GM12891 (cell line): ENCODE results near the gene GSG1.
"Not testable (repeated sequence)": the region's sequence is repeated elsewhere in the genome, so short reads cannot be mapped to it uniquely, and the experiment has no call there.

ENCODE experiments used
- DNase-seq: peaks from one replicate; pipeline ENCODE4 v3.0.0; 2011; ENCODE audit warnings: low spot score; ENCODE audit not compliant: insufficient read length
- FAIRE-seq: peaks from 2 replicates; lab custom pipeline; 2011; peaks lifted over from hg19 to GRCh38; lab: Jason Lieb, UNC
- PAX5 ChIP-seq: IDR thresholded peaks from 2 replicates; pipeline ENCODE4 v1.6.1; 2011; ENCODE audit warnings: low read length, moderate library complexity, mild to moderate bottlenecking; ENCODE audit not compliant: insufficient read depth, severe bottlenecking
- POLR2A ChIP-seq: IDR thresholded peaks from 2 replicates; pipeline ENCODE4 v1.6.1; 2011; ENCODE audit warnings: low read depth, low read length, control low read depth
- POLR2AphosphoS5 ChIP-seq: IDR thresholded peaks from 2 replicates; pipeline ENCODE4 v1.6.1; 2011; ENCODE audit warnings: low read depth, low read length, control low read depth
- POU2F2 ChIP-seq: IDR thresholded peaks from 2 replicates; pipeline ENCODE4 v1.6.1; 2011; ENCODE audit warnings: low read depth, mild to moderate bottlenecking, control low read depth, low read length, moderate library complexity
- SPI1 ChIP-seq: IDR thresholded peaks from 2 replicates; pipeline ENCODE4 v1.6.1; 2011; ENCODE audit warnings: low read depth, low read length, control low read depth
- TAF1 ChIP-seq: IDR thresholded peaks from 2 replicates; pipeline ENCODE4 v1.6.1; 2011; ENCODE audit warnings: low read depth, low read length, control low read depth

The GSG1 gene

GRCh38 chr12:13044002-13044905 lies 59.2 kb downstream of the GSG1 start, which contains the start of gene FAM234B:
Gene FAM234B, plus strand, starts transcription at chr12:13044381. Its CDS starts 23 bp downstream, at chr12:13044404.
- FAIRE-seq (peak; percentile 88), DNase-seq (peak; percentile 79)
- TF ChIP-seq PAX5, result no peak
- 0 out of 2 replicates have a peak, but pooled peaks have one; percentile 19 for TF ChIP-seq TAF1

- FAIRE-seq (no peak), DNase-seq (no peak)
- TF ChIP-seq PAX5 (no peak), SPI1 (no peak), POLR2A (no peak), TAF1 (no peak), POU2F2 (no peak), POLR2AphosphoS5 (no peak)
These were observed 60.7 kb downstream of the GSG1 start for GRCh38 chr12:13042666-13043230.

- TF ChIP-seq POLR2AphosphoS5 (no peak), PAX5 (no peak), POLR2A (no peak), SPI1 (no peak), TAF1 (no peak), POU2F2 (no peak)
- FAIRE-seq (no peak), DNase-seq (no peak)
These were observed 62.2 kb downstream of the GSG1 start for GRCh38 chr12:13041224-13041623.

GRCh38 chr12:13039328-13039956 lies 64.0 kb downstream of the GSG1 start:
- no peak for DNase-seq
- FAIRE-seq, result no peak
- TF ChIP-seq TAF1 (no peak), POLR2A (no peak), SPI1 (no peak), PAX5 (no peak), POLR2AphosphoS5 (no peak), POU2F2 (no peak)

- DNase-seq (no peak), FAIRE-seq (no peak)
- TF ChIP-seq PAX5, result no peak
- no peak for TF ChIP-seq TAF1
These were observed 64.8 kb downstream of the GSG1 start for GRCh38 chr12:13038491-13039161.

GRCh38 chr12:13036881-13037280 lies 66.6 kb downstream of the GSG1 start:
- TF ChIP-seq SPI1 (no peak), POU2F2 (no peak), PAX5 (no peak), TAF1 (no peak), POLR2AphosphoS5 (no peak), POLR2A (no peak)
- no peak for FAIRE-seq
- DNase-seq, result no peak

GRCh38 chr12:13035335-13035734 lies 68.1 kb downstream of the GSG1 start:
- DNase-seq, FAIRE-seq: not testable (repeated sequence)
